Measurements from ENCODE around the gene LAMB4.

DNA sequence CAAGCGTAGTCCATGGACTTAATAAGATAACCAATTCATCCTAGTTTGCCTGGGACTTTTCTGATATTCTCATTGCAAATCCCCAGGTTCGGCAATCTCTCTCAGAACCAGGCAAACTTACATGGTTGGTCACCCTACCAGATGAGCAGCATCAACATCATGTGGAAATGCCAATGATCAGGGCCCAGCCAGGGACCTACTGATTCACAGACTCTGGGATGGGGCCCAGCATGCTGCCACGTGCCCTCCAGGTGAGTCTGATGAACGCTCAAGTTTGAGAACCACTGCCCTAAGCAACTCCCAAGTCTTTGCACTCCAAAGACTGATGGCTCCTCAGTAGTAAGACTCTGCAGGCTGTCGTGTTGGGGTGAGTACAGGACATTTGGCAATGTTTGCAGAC, 2.7 kb downstream of the LAMB4 start:
- TF ChIP-seq, protein P1, sequence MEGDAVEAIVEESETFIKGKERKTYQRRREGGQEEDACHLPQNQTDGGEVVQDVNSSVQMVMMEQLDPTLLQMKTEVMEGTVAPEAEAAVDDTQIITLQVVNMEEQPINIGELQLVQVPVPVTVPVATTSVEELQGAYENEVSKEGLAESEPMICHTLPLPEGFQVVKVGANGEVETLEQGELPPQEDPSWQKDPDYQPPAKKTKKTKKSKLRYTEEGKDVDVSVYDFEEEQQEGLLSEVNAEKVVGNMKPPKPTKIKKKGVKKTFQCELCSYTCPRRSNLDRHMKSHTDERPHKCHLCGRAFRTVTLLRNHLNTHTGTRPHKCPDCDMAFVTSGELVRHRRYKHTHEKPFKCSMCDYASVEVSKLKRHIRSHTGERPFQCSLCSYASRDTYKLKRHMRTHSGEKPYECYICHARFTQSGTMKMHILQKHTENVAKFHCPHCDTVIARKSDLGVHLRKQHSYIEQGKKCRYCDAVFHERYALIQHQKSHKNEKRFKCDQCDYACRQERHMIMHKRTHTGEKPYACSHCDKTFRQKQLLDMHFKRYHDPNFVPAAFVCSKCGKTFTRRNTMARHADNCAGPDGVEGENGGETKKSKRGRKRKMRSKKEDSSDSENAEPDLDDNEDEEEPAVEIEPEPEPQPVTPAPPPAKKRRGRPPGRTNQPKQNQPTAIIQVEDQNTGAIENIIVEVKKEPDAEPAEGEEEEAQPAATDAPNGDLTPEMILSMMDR (IDR thresholded peaks at IDR 0.05), result no peak
- TF ChIP-seq POLR2A (IDR thresholded peaks at IDR 0.05), result no peak

Data from Peyer's patch (tissue), 4 donors.